Trophoblast cell (in vitro differentiated cells and primary cell): ENCODE data around the gene GRAMD2B.
A peak's percentile ranks its signal among the peaks of the same experiment; 100 is the strongest.

Source experiments
- DNase-seq, 2 donors: peaks; one replicate each; pipeline ENCODE4 v3.0.0-alpha.2; 2016
- H2AFZ ChIP-seq: 2 replicates; pipeline ENCODE4 v1.6.1; 2013; ENCODE audit warnings: low read length, moderate library complexity, mild to moderate bottlenecking; ENCODE audit not compliant: insufficient read depth, poor library complexity
- H2AK5ac ChIP-seq: 2 replicates; pipeline ENCODE4 v1.6.1; 2013; ENCODE audit warnings: mild to moderate bottlenecking, low read length
- H2BK120ac ChIP-seq: 2 replicates; pipeline ENCODE4 v1.6.1; 2013; ENCODE audit warnings: low read length, mild to moderate bottlenecking, moderate library complexity; ENCODE audit not compliant: insufficient read depth, poor library complexity
- H2BK12ac ChIP-seq: 2 replicates; pipeline ENCODE4 v1.6.1; 2013; ENCODE audit warnings: mild to moderate bottlenecking, low read length, moderate library complexity
- H2BK5ac ChIP-seq: 2 replicates; pipeline ENCODE4 v1.6.1; 2013; ENCODE audit warnings: low read length, low read depth, moderate library complexity, mild to moderate bottlenecking; ENCODE audit not compliant: poor library complexity
- H3K14ac ChIP-seq: 2 replicates; pipeline ENCODE4 v1.6.1; 2013; ENCODE audit warnings: mild to moderate bottlenecking, low read length
- H3K18ac ChIP-seq: 2 replicates; pipeline ENCODE4 v1.6.1; 2013; ENCODE audit warnings: mild to moderate bottlenecking, low read length
- H3K23ac ChIP-seq: 2 replicates; pipeline ENCODE4 v1.6.1; 2013; ENCODE audit warnings: low read length
- H3K27ac ChIP-seq: 2 replicates; pipeline ENCODE4 v1.5.1; 2013; ENCODE audit warnings: low read depth, mild to moderate bottlenecking, inconsistent platforms, low read length, moderate library complexity
- H3K27me3 ChIP-seq: 2 replicates; pipeline ENCODE4 v1.6.1; 2013; ENCODE audit warnings: inconsistent platforms, mild to moderate bottlenecking, low read length, moderate library complexity; ENCODE audit not compliant: insufficient read depth
- H3K36me3 ChIP-seq, 2 experiments: 1 replicate in 1 of 2; 2 replicates in 1 of 2; pipeline ENCODE4 v1.6.1; 2013; ENCODE audit warnings: low read length in 2 of 2, mild to moderate bottlenecking in 2 of 2, moderate library complexity in 1 of 2; ENCODE audit not compliant: insufficient read depth in 2 of 2, control insufficient read depth in 1 of 2
- H3K4ac ChIP-seq: 2 replicates; pipeline ENCODE4 v1.6.1; 2013; ENCODE audit warnings: low read depth, mild to moderate bottlenecking, low read length, moderate library complexity
- H3K4me1 ChIP-seq, 2 experiments: 1 replicate in 1 of 2; 2 replicates in 1 of 2; pipeline ENCODE4 v1.6.1; 2013; ENCODE audit warnings: low read length in 2 of 2, mild to moderate bottlenecking in 2 of 2, moderate library complexity in 1 of 2; ENCODE audit not compliant: insufficient read depth in 2 of 2, control insufficient read depth in 1 of 2
- H3K4me2 ChIP-seq: 2 replicates; pipeline ENCODE4 v1.6.1; 2013; ENCODE audit warnings: inconsistent platforms, mild to moderate bottlenecking, low read length, moderate library complexity
- H3K4me3 ChIP-seq: 2 replicates; pipeline ENCODE4 v1.5.1; 2013; ENCODE audit warnings: mild to moderate bottlenecking, low read depth, low read length, inconsistent platforms
- H3K79me1 ChIP-seq: one replicate; pipeline ENCODE4 v1.6.1; 2013; ENCODE audit warnings: low read length
- H3K79me2 ChIP-seq: 2 replicates; pipeline ENCODE4 v1.6.1; 2013; ENCODE audit warnings: low read length, mild to moderate bottlenecking; ENCODE audit not compliant: control insufficient read depth, insufficient read depth, poor library complexity
- H3K9ac ChIP-seq: 2 replicates; pipeline ENCODE4 v1.6.1; 2013; ENCODE audit warnings: mild to moderate bottlenecking, low read length
- H3K9me3 ChIP-seq: 2 replicates; pipeline ENCODE4 v1.6.1; 2013; ENCODE audit warnings: low read depth, mild to moderate bottlenecking, control low read depth, inconsistent platforms, low read length; ENCODE audit not compliant: insufficient read depth
- H4K12ac ChIP-seq: 2 replicates; pipeline ENCODE4 v1.6.1; 2013; ENCODE audit warnings: low read depth, mild to moderate bottlenecking, low read length, moderate library complexity
- H4K8ac ChIP-seq: 2 replicates; pipeline ENCODE4 v1.6.1; 2013; ENCODE audit warnings: low read depth, mild to moderate bottlenecking, low read length, moderate library complexity
- H4K91ac ChIP-seq: one replicate; pipeline ENCODE4 v1.6.1; 2013; ENCODE audit warnings: low read depth, mild to moderate bottlenecking, low read length, moderate library complexity
- WGBS: extraction: QIAGEN DNeasy Blood & Tissue Kit; methylation state at CpG from one replicate; pipeline ENCODE4 v1.1.7; 2013; ENCODE audit warnings: missing lambda C conversion rate; ENCODE audit not compliant: insufficient read length, insufficient coverage; ENCODE audit errors: extremely low coverage; 5-methylcytosine and 5-hydroxymethylcytosine counted together

The GRAMD2B gene

GRCh38 chr5:126385524-126386502, 37.4 kb upstream of the GRAMD2B start:
- no peaks in the 10 kb centered on the region for H3K4me1 ChIP-seq
- no peak overlapping the region for H3K4ac ChIP-seq
- H2BK120ac ChIP-seq: no peak overlapping the region
- no peak overlapping the region for H3K14ac ChIP-seq
- H3K79me2 ChIP-seq: no peaks in the 10 kb centered on the region
- no peaks in the 10 kb centered on the region for H3K79me1 ChIP-seq
- H3K27me3 ChIP-seq: no peaks in the 10 kb centered on the region
- no peak overlapping the region for H2AK5ac ChIP-seq
- peak in 1 of 2 donors; percentile 76 for DNase-seq
- WGBS: no CpG with 5 or more reads among the region's 6 CpGs
- no peaks in the 10 kb centered on the region for H3K36me3 ChIP-seq
- H3K4me2 ChIP-seq: no peak overlapping the region
- no peak overlapping the region for H3K9ac ChIP-seq
- H2BK12ac ChIP-seq: no peak overlapping the region
- no peak overlapping the region for H3K27ac ChIP-seq
- no peak overlapping the region for H3K4me3 ChIP-seq
- H3K23ac ChIP-seq: no peak overlapping the region
- H4K91ac ChIP-seq: no peak overlapping the region
- H4K8ac ChIP-seq: no peak overlapping the region
- H3K9me3 ChIP-seq: no peaks in the 10 kb centered on the region
- H2AFZ ChIP-seq: no peak overlapping the region
- H3K18ac ChIP-seq: no peak overlapping the region
- H2BK5ac ChIP-seq: no peak overlapping the region
- no peak overlapping the region for H4K12ac ChIP-seq

- Histone ChIP-seq H3K79me2 (no peaks in the 10 kb centered on the region), H3K18ac (no peak overlapping the region), H4K12ac (no peak overlapping the region), H2AFZ (no peak overlapping the region), H3K4me2 (no peak overlapping the region), H3K4me3 (no peak overlapping the region), H2BK5ac (no peak overlapping the region), H4K91ac (no peak overlapping the region), H3K36me3 (no peaks in the 10 kb centered on the region), H3K23ac (no peak overlapping the region), H2BK12ac (no peak overlapping the region), H3K27me3 (no peaks in the 10 kb centered on the region), H2BK120ac (no peak overlapping the region), H3K4me1 (no peaks in the 10 kb centered on the region), H4K8ac (no peak overlapping the region), H3K14ac (no peak overlapping the region), H3K9me3 (no peaks in the 10 kb centered on the region), H3K27ac (no peak overlapping the region), H3K9ac (no peak overlapping the region), H3K4ac (no peak overlapping the region), H3K79me1 (no peaks in the 10 kb centered on the region), H2AK5ac (no peak overlapping the region)
- DNase-seq: no peak
- WGBS: no CpG with 5 or more reads among the region's 3 CpGs
Observed at GRCh38 chr5:126389179-126389578, 34.0 kb upstream of the GRAMD2B start.

- Histone ChIP-seq H3K36me3 (no peaks in the 10 kb centered on the region), H4K12ac (no peak overlapping the region), H3K18ac (no peak overlapping the region), H2BK120ac (no peak overlapping the region), H3K27me3 (no peaks in the 10 kb centered on the region), H4K91ac (no peak overlapping the region), H3K4ac (no peak overlapping the region), H3K4me1 (no peaks in the 10 kb centered on the region), H2BK12ac (no peak overlapping the region), H3K9ac (no peak overlapping the region), H2BK5ac (no peak overlapping the region), H2AFZ (no peak overlapping the region), H3K23ac (no peak overlapping the region), H3K27ac (no peak overlapping the region), H2AK5ac (no peak overlapping the region), H4K8ac (no peak overlapping the region), H3K79me1 (no peaks in the 10 kb centered on the region), H3K9me3 (no peaks in the 10 kb centered on the region), H3K4me3 (no peak overlapping the region), H3K79me2 (no peaks in the 10 kb centered on the region), H3K14ac (no peak overlapping the region), H3K4me2 (no peak overlapping the region)
- DNase-seq: no peak
Observed at GRCh38 chr5:126390051-126390450, 33.2 kb upstream of the GRAMD2B start.

GRCh38 chr5:126391386-126391785, 31.8 kb upstream of the GRAMD2B start:
- Histone ChIP-seq H3K27me3 (no peaks in the 10 kb centered on the region), H3K14ac (no peak overlapping the region), H4K8ac (no peak overlapping the region), H3K23ac (no peak overlapping the region), H4K12ac (no peak overlapping the region), H2AFZ (no peak overlapping the region), H2BK5ac (no peak overlapping the region), H3K18ac (no peak overlapping the region), H2BK120ac (no peak overlapping the region), H4K91ac (no peak overlapping the region), H3K79me1 (no peaks in the 10 kb centered on the region), H2BK12ac (no peak overlapping the region), H2AK5ac (no peak overlapping the region), H3K4me3 (no peak overlapping the region), H3K9ac (no peak overlapping the region), H3K36me3 (no peaks in the 10 kb centered on the region), H3K27ac (no peak overlapping the region), H3K4me2 (no peak overlapping the region), H3K9me3 (no peaks in the 10 kb centered on the region), H3K4me1 (no peaks in the 10 kb centered on the region), H3K4ac (no peak overlapping the region), H3K79me2 (no peaks in the 10 kb centered on the region)
- DNase-seq: peak in 1 of 2 donors; percentile 51
- no CpG with 5 or more reads among the region's 1 CpG for WGBS
